Ishikawa (cell line): ENCODE results near the gene LIMS2.

Source experiments
- CEBPB ChIP-seq: IDR thresholded peaks from 2 replicates; pipeline ENCODE4 v1.6.1; 2012
- RAD21 ChIP-seq: IDR thresholded peaks from 2 replicates; pipeline ENCODE4 v1.6.1; 2012; ENCODE audit warnings: low read depth
- TAF1 ChIP-seq: IDR thresholded peaks from 2 replicates; pipeline ENCODE4 v1.6.1; 2012; ENCODE audit warnings: low read depth, mild to moderate bottlenecking

- no peak for TF ChIP-seq CEBPB
- no peak for TF ChIP-seq TAF1
- no peak for TF ChIP-seq RAD21
These were observed 11.1 kb downstream of the LIMS2 start for GRCh38 chr2:127664065-127664894.
